Epithelial cell of prostate (primary cell): Measurements from ENCODE around the gene MESP1.

Experiments
- DNase-seq: peaks from one replicate; pipeline ENCODE4 v3.0.0-alpha.2; 2011; ENCODE audit warnings: low read depth, low spot score
- H3K27ac ChIP-seq: fragments of 450-650 bp; 2 replicates; pipeline ENCODE4 v1.5.1; 2017; ENCODE audit warnings: mild to moderate bottlenecking

Gene MESP1

DNA sequence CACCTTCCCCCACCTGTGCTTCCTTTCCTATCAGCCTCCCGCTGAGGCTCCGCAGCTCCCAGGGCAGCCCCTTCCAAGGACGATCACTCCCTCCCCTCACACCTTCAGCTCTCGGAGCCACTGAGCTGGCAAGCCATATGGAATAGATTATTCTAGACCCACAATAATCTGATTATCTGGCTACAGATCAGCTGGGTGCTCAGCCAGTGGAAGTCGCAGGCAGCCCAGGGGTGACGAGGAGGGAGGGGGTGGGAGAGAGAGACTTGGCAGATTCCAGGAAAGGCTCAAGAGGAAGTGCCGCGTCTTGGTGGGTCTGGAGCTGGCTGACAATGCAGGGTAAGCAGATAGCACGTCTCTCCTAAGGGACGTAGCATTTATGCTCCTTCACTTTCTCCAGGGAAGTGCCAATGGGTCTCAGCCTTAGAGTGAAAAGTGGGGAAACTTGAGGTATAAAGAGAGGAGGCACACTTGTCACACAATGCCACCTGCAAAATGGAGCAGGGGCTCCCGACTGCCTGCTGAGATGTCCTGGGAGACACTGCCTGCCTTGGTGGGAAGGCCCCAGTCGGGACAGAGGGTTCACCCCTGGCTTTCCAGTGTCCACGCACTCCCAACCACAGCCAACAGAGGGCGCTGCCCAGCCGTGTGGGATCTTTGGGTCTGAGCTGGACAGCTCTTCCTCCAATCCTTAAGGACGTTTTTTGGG is 9.4 kb upstream of the MESP1 start:
- DNase-seq = no peak
- no peak overlapping the region for H3K27ac ChIP-seq

GRCh38 chr15:89759835-89760234 is 8.8 kb upstream of the MESP1 start:
- DNase-seq = no peak
- H3K27ac ChIP-seq = no peak overlapping the region

- DNase-seq = no peak
- H3K27ac ChIP-seq = no peak overlapping the region
These were observed 7.9 kb upstream of the MESP1 start for GRCh38 chr15:89758981-89759380.

- no peak for DNase-seq
- no peak overlapping the region for H3K27ac ChIP-seq
These were observed 7.2 kb upstream of the MESP1 start for GRCh38 chr15:89758283-89758682.

DNA sequence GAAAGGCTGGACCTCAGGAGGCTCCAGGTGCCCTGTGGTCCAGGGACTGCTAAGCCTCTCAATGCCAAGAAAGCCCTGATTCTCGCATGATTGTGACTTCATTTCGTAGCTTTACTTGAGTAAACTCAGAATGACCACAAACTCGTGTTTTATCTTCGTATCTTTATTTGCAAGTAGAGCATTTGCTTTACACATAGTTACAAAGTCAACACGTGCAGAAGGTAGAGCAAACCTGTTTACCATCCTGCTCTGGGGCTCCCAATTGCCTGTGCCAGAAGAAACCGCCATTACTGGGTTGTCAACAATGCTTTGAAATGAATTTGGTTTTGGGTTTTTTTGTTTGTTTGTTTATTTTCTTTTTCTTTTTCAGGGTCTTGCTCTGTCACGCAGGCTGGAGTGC is 5.8 kb upstream of the MESP1 start:
- DNase-seq = no peak
- H3K27ac ChIP-seq = no peak overlapping the region

DNA sequence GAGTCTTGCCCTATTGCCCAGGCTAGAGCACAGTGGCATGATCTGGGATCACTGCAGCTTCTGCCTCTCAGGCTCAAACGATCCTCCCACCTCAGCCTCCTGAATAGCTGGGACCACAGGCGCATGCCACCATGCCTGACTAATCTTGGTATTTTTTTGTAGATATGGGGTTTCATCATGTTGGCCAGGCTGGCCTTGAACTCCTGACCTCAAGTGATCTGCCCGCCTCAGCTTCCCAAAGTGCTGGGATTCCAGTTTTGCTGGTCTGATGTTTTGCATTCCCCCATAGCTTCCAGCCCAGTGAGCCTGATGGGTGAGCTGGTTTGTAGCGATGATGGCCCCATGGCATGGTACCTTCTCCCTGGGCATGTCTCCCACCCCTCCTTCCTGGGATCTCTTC is 4.7 kb upstream of the MESP1 start:
- H3K27ac ChIP-seq = no peak overlapping the region
- no peak for DNase-seq

DNA sequence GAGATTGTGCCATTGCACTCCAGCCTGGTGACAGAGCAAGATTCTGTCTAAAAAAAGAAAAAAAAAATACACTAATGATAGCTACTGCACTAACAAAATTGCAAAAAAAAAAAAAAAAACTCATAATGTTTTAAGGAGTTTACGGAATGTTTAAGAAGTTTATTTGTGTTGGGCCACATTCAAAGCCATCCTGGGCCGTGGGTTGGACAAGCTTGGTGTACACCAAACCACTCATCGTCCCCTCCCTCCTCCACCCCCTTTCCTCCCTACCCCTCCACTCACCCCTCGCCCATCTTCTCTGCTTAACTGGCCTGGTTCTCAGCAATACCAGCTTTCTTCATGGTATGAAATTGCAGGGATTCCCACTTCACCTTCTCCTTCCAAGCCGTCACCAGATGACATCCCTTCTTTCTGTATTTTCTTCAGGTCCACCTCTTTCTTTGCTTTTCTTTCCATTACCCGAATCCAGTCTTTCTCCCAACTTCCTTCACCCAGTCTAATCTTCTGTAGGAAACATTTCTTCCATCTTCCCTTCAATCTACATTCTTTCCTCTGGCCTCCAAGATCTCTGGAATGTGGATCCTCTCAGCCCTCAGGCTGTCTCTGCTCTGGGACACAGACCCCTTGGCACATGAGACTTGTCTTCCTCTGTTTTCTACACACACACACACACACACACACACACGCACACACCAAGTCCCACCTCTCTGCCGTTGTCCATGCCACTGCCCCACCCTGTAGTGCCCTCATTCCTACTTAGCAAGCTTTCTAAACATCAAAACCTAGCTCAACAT is 3.5 kb upstream of the MESP1 start:
- no peak for DNase-seq
- no peak overlapping the region for H3K27ac ChIP-seq

DNA sequence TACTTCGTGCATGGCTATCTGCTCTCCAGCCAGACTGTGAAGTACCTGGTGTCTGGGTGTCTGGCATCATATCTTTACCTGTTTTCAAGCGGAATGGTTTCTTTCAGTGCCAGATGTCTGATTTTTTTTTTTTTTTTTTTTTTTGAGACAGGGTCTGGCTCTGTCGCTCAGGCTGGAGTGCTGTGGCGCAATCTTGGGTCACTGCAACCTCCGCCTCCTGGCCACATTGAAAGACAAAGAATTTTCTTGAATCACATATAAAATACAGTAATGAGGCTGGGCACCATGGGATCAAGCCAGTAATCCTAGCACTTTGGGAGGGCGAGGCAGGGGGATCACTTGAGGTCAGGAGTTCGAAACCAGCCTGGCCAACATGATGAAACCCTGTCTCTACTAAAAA is 2.8 kb upstream of the MESP1 start:
- no peak for DNase-seq
- no peak overlapping the region for H3K27ac ChIP-seq

DNA sequence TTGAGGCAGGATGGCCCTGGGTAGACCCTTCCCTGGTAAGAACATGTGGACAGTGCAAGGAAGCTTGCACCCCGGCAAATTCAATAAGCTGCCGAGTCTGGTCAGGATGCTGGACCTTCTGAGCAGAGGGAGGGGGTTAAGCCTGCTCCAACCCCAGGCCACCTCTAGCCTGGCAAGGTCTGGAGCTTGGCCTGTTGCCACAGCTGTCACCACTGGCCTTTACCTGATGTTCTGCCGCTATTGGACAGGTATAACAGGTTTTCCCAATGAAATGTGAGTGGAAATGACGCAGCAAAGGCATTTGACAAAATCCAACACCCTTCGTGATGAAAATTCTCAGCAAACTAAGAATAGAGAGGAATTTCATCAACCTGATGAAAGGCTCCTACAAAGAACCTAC is 699 bp upstream of the MESP1 start:
- no peak overlapping the region for H3K27ac ChIP-seq
- DNase-seq = no peak

- no peak for DNase-seq
- H3K27ac ChIP-seq = no peak overlapping the region
These were observed 994 bp downstream of the MESP1 start for GRCh38 chr15:89749951-89750559.

DNA sequence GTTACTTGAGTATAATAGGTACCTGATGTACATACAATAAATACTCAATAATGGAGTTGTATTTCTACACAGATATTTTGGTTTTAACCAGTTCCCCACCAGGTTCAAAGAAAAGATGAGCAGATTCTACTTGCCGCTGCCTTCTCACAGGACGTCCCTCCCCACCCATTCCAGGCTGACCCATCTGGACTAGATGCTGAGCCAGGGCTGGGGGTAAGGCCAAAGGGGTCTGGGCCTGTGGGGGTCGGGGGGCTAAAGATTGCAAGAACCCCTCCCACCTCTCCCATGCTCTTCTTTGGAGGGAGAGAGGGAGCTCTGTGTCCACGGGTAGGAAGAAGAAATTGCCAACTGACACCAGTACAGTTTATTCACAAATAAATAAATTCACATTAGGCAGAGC is 1.5 kb downstream of the MESP1 start:
- no peak overlapping the region for H3K27ac ChIP-seq
- DNase-seq = no peak

DNA sequence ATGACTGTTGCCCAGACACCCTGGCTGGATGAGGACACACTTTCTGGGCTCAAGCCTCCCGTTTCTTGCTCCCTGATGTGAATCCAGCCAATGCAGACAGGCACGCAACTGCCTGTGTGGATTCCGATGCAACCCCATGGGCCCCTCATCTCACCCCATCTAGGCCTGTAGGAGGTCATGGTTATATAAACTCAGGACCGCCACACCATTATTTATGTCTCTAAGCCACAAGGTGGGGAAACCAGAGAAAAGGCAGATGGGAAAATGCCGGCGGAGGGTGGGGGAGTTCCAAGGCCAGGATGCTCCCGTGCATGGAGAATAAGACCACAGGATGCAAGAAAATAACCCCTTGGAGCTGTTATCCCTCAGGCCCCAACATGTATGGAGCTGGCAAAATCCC is 2.0 kb downstream of the MESP1 start:
- no peak for DNase-seq
- no peak overlapping the region for H3K27ac ChIP-seq

- no peak for DNase-seq
These were observed 3.1 kb downstream of the MESP1 start for GRCh38 chr15:89747708-89748682.

GRCh38 chr15:89746386-89746780 is 4.7 kb downstream of the MESP1 start:
- no peak for DNase-seq
- no peak overlapping the region for H3K27ac ChIP-seq

More at GRCh38 chr15:89747708-89748682, 3.1 kb downstream of the MESP1 start:
- no peak overlapping the region for H3K27ac ChIP-seq

DNA sequence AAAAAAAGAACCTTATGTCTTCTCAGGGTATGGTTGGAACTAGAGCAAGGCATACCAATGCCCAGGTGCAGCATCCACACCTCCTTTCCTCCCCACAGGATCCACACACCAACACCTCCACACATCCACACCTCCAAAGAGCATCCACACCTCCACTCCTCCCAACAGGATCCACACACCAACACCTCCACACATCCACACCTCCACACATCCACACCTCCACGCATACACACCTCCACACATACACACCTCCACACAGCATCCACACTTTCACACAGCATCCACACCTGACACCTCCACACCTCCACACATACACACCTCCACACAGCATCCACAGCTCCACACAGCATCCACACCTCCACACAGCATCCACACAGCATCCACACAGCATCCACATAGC is 5.3 kb downstream of the MESP1 start:
- no peak for DNase-seq
- no peak overlapping the region for H3K27ac ChIP-seq

- no peak for DNase-seq
- no peak overlapping the region for H3K27ac ChIP-seq
These were observed 5.9 kb downstream of the MESP1 start for GRCh38 chr15:89745131-89745530.

DNA sequence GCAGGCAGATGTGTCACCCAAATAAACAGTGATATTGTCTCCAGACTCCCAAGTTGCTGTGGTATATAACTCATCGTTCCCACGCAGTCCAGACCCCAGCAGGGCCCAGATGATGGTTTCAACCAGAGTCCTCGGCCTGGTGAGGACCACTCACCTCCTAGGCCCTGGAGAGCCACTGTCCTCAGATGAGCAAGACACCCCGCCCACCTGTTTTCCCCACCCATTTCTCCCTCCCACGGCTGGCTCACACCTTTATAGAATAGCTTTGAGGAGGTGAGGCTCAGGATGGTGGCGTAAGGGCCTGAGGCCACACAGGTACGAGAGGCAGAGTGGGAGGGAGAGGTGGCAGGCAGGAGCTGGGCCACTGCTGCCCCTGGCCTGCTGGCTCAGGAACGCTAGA is 7.5 kb downstream of the MESP1 start:
- H3K27ac ChIP-seq = no peak overlapping the region
- DNase-seq = no peak

DNA sequence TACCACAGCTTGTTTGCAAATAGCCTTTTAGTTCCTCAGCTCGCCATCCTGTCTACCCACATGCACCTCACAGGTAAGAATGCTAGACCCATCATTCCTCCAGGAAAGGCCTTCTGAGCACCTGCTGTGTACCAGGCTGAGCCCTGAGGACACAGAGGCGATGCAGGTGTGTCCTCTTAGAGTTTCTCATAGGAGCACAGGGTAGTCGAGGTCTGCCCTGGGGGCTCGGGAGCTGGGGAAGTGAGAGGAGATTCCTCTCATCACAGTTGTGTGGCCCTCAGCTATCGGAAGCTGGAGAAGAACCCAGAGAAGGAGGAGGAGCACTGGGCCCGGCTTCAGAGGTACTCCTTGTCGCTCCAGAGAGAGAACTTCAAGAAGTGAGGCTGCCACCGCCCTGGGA is 8.0 kb downstream of the MESP1 start:
- no peak overlapping the region for H3K27ac ChIP-seq
- no peak for DNase-seq

DNA sequence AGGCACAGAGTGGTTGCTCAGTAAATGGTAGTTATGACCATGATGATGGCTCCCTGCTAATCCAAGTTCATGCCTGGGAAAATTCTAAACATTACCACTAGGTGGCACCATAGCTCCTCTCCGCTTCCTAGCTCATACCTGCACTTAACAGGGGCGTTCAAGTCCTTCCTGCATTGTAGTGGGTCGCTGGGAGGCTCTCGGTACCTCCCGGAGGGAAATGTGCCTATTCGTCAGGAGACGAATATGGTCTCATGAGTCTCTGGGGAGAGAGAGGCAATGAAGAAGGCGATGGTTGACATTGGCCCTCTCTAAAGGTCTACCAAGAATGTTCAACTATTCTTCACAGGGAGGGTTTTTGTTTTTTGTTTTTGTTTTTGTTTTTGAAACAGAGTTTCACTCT is 10.9 kb downstream of the MESP1 start:
- H3K27ac ChIP-seq = no peak overlapping the region
- DNase-seq = no peak

DNA sequence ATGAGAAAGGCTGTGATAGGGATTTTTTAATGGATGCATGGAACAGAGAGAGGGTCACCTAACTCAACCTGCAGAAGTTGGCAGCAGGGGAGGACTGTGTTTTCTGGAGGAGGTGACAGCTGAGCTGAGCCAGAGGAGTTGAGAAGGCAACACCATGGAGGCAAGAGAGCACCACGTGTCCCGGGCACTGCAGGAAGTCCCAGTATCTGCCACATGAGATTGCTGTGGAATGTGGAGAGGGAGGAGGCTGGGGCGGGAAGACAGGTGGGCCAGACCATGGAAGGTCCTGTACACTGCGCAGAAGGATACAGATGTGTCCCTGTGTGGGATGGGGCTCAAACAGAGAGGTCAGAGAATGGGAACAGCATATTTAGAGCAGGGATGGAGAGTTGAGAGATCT is 15.3 kb downstream of the MESP1 start:
- H3K27ac ChIP-seq = no peak overlapping the region
- no peak for DNase-seq
